BE2C (cell line): ENCODE results near the gene SGK1.

Experiments used
- DNase-seq: peaks from one replicate; pipeline ENCODE4 v3.0.0-alpha.2; 2020
- H3K27me3 ChIP-seq: fragments of 250-450 bp; sonication (Bioruptor Pico); 2 replicates; pipeline ENCODE4 v1.5.1; 2020; ENCODE audit warnings: mild to moderate bottlenecking
- H3K36me3 ChIP-seq: fragments of 250-450 bp; sonication (Bioruptor Pico); 2 replicates; pipeline ENCODE4 v1.5.1; 2020; ENCODE audit warnings: mild to moderate bottlenecking
- H3K4me1 ChIP-seq: fragments of 250-450 bp; sonication (Bioruptor Pico); 2 replicates; pipeline ENCODE4 v1.5.1; 2020
- H3K4me3 ChIP-seq: 2 replicates; pipeline ENCODE4 v1.5.1; 2011; ENCODE audit warnings: low read depth, low read length
- H3K9me3 ChIP-seq: fragments of 250-450 bp; sonication (Bioruptor Pico); 2 replicates; pipeline ENCODE4 v1.5.1; 2020
- CTCF ChIP-seq: IDR thresholded peaks from 2 replicates; pipeline ENCODE4 v1.5.1; 2012; ENCODE audit warnings: mild to moderate bottlenecking, low read depth, low read length

The SGK1 gene

GRCh38 chr6:134233180-134233955, 84.5 kb downstream of the SGK1 start:
- no peak overlapping the region for H3K4me3 ChIP-seq
- H3K36me3 ChIP-seq, result no peaks in the 10 kb centered on the region
- no peaks in the 10 kb centered on the region for H3K27me3 ChIP-seq
- TF ChIP-seq CTCF, result no peak
- no peaks in the 10 kb centered on the region for H3K4me1 ChIP-seq
- DNase-seq, result no peak
- no peaks in the 10 kb centered on the region for H3K9me3 ChIP-seq

GRCh38 chr6:134230940-134231339, 87.0 kb downstream of the SGK1 start:
- TF ChIP-seq CTCF, result no peak
- Histone ChIP-seq H3K4me3 (no peak overlapping the region), H3K9me3 (no peaks in the 10 kb centered on the region), H3K4me1 (no peaks in the 10 kb centered on the region), H3K36me3 (no peaks in the 10 kb centered on the region), H3K27me3 (no peaks in the 10 kb centered on the region)
- no peak for DNase-seq

GRCh38 chr6:134230087-134230700, 87.7 kb downstream of the SGK1 start:
- DNase-seq, result no peak
- Histone ChIP-seq H3K27me3 (no peaks in the 10 kb centered on the region), H3K4me3 (no peak overlapping the region), H3K9me3 (no peaks in the 10 kb centered on the region), H3K36me3 (no peaks in the 10 kb centered on the region), H3K4me1 (no peaks in the 10 kb centered on the region)
- TF ChIP-seq CTCF, result no peak

GRCh38 chr6:134229520-134229919, 88.4 kb downstream of the SGK1 start:
- H3K9me3 ChIP-seq, result no peaks in the 10 kb centered on the region
- no peak for TF ChIP-seq CTCF

GRCh38 chr6:134223796-134224420, 94.0 kb downstream of the SGK1 start:
- DNase-seq, result no peak
- H3K9me3 ChIP-seq, result no peaks in the 10 kb centered on the region
- H3K4me3 ChIP-seq, result no peak overlapping the region
- TF ChIP-seq CTCF, result no peak
- no peaks in the 10 kb centered on the region for H3K27me3 ChIP-seq
- H3K4me1 ChIP-seq, result no peaks in the 10 kb centered on the region
- no peaks in the 10 kb centered on the region for H3K36me3 ChIP-seq

More at GRCh38 chr6:134229520-134229919, 88.4 kb downstream of the SGK1 start:
- no peaks in the 10 kb centered on the region for H3K36me3 ChIP-seq
- no peaks in the 10 kb centered on the region for H3K27me3 ChIP-seq
- no peak overlapping the region for H3K4me3 ChIP-seq
- no peaks in the 10 kb centered on the region for H3K4me1 ChIP-seq
- DNase-seq, result no peak

- Histone ChIP-seq H3K27me3 (no peaks in the 10 kb centered on the region), H3K4me3 (no peak overlapping the region), H3K4me1 (no peaks in the 10 kb centered on the region), H3K36me3 (no peaks in the 10 kb centered on the region), H3K9me3 (no peaks in the 10 kb centered on the region)
- no peak for DNase-seq
- TF ChIP-seq CTCF, result no peak
Measured at GRCh38 chr6:134221250-134221649, 96.7 kb downstream of the SGK1 start.
